SU-DHL-6 (cell line): ENCODE results near the gene SH3RF2.

Experiments
- EZH2phosphoT487 ChIP-seq: fragments of 200-600 bp; sonication (generic), shearing (Covaris generic); conservative IDR thresholded peaks from 2 replicates; pipeline ENCODE4 v1.6.1; 2018; ENCODE audit warnings: mild to moderate bottlenecking, antibody characterized with exemption, low read length, moderate library complexity, mixed read lengths
- TF ChIP-seq, protein P1 (sequence below): fragments of 200-600 bp; sonication (generic); IDR thresholded peaks from one replicate; pipeline ENCODE4 v1.5.1; 2017; ENCODE audit warnings: antibody characterized with exemption, mild to moderate bottlenecking, low read length, moderate library complexity; ENCODE audit not compliant: insufficient read depth, poor library complexity, severe bottlenecking

- TF ChIP-seq, protein P1, sequence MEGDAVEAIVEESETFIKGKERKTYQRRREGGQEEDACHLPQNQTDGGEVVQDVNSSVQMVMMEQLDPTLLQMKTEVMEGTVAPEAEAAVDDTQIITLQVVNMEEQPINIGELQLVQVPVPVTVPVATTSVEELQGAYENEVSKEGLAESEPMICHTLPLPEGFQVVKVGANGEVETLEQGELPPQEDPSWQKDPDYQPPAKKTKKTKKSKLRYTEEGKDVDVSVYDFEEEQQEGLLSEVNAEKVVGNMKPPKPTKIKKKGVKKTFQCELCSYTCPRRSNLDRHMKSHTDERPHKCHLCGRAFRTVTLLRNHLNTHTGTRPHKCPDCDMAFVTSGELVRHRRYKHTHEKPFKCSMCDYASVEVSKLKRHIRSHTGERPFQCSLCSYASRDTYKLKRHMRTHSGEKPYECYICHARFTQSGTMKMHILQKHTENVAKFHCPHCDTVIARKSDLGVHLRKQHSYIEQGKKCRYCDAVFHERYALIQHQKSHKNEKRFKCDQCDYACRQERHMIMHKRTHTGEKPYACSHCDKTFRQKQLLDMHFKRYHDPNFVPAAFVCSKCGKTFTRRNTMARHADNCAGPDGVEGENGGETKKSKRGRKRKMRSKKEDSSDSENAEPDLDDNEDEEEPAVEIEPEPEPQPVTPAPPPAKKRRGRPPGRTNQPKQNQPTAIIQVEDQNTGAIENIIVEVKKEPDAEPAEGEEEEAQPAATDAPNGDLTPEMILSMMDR, result no peak
- TF ChIP-seq EZH2phosphoT487, result no peak
Observed at GRCh38 chr5:146081556-146081955, 145.2 kb downstream of the SH3RF2 start.
